Activated CD4-positive, alpha-beta T cell treated with anti-CD3 and anti-CD28 coated beads, Interleukin-2, amount 50 U/mL, for 1 hour (primary cell): ENCODE data around the gene LRP6.
"Not testable (repeated sequence)": the region's sequence is repeated elsewhere in the genome, so short reads cannot be mapped to it uniquely, and the experiment has no call there.

Source experiments
- DNase-seq: peaks from one replicate; pipeline ENCODE4 v3.0.0-alpha.2; 2020

LRP6 gene

GRCh38 chr12:12266873-12267741 is at the start of gene LRP6:
Gene LRP6 (minus strand): TSS chr12:12267044. CDS start chr12:12266735, 309 bp downstream.
- DNase-seq, result peak; percentile 73

GRCh38 chr12:12315838-12316237 is 49.0 kb upstream of the LRP6 start:
- DNase-seq, result no peak

- DNase-seq, result not testable (repeated sequence)
These were observed 43.9 kb upstream of the LRP6 start for GRCh38 chr12:12310695-12311094.

- no peak for DNase-seq
These were observed 38.9 kb upstream of the LRP6 start for GRCh38 chr12:12305568-12306300.

- DNase-seq, result no peak
These were observed 36.1 kb upstream of the LRP6 start for GRCh38 chr12:12302976-12303375.

- DNase-seq, result no peak
These were observed 34.3 kb upstream of the LRP6 start for GRCh38 chr12:12301122-12301521.

GRCh38 chr12:12297201-12297830 is 30.5 kb upstream of the LRP6 start:
- DNase-seq, result no peak

GRCh38 chr12:12294215-12295005 is 27.6 kb upstream of the LRP6 start:
- DNase-seq, result no peak

- DNase-seq, result no peak
These were observed 23.4 kb upstream of the LRP6 start for GRCh38 chr12:12290206-12290605.

- no peak for DNase-seq
These were observed 19.6 kb upstream of the LRP6 start for GRCh38 chr12:12286441-12286840.

GRCh38 chr12:12282761-12283425 is 16.0 kb upstream of the LRP6 start:
- no peak for DNase-seq

- DNase-seq, result no peak
These were observed 15.4 kb upstream of the LRP6 start for GRCh38 chr12:12282202-12282601.

- no peak for DNase-seq
These were observed 14.3 kb upstream of the LRP6 start for GRCh38 chr12:12281134-12281533.

GRCh38 chr12:12278899-12279298 is 12.1 kb upstream of the LRP6 start:
- DNase-seq, result no peak

- no peak for DNase-seq
These were observed 9.0 kb upstream of the LRP6 start for GRCh38 chr12:12275874-12276273.

GRCh38 chr12:12273291-12273957 is 6.6 kb upstream of the LRP6 start:
- no peak for DNase-seq

GRCh38 chr12:12272869-12273268 is 6.0 kb upstream of the LRP6 start:
- no peak for DNase-seq

- no peak for DNase-seq
These were observed 3.4 kb upstream of the LRP6 start for GRCh38 chr12:12270226-12270625.

- DNase-seq, result no peak
These were observed 927 bp upstream of the LRP6 start for GRCh38 chr12:12267742-12268200.

GRCh38 chr12:12266389-12266872 is 413 bp downstream of the LRP6 start:
- no peak for DNase-seq
